22Rv1 (cell line): Measurements from ENCODE around the gene PCK2.
"Not testable (repeated sequence)": the region's sequence is repeated elsewhere in the genome, so short reads cannot be mapped to it uniquely, and the experiment has no call there.

Source experiments
- H3K27ac ChIP-seq: fragments of 450-650 bp; 2 replicates; pipeline ENCODE4 v1.5.1; 2017
- ZFX ChIP-seq: fragments of 450-650 bp; IDR thresholded peaks from 2 replicates; pipeline ENCODE4 v1.6.1; 2017; ENCODE audit warnings: antibody characterized with exemption, borderline replicate concordance
- TF ChIP-seq, protein P1 (sequence below): fragments of 450-650 bp; IDR thresholded peaks from 2 replicates; pipeline ENCODE4 v1.5.1; 2017; ENCODE audit warnings: mild to moderate bottlenecking

The PCK2 gene

DNA sequence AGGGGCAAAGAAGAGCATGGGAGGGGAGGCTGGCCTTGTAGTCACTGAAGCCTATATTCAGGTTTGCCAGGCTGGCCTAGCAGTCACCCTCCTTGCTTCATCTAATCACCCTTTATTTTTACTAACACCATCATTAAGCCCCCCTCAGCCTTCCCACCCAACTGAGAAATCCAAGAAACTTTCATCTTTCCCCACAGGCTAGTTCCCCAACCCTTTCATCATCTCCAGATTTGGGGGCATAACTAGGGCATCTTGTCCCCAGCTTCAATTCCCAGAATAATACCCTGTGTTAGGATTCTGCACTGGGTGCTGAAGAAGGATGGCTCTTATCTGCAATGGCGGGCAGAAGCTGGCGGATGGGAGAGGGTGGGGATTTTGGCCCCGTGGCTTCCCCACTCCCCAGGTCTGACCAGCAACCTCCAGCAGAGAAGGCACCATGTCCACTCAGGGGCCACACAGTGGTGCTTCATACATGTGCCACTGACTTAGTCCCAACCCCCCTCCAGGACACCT is 6.9 kb downstream of the PCK2 start:
- TF ChIP-seq ZFX = no peak
- TF ChIP-seq, protein P1, sequence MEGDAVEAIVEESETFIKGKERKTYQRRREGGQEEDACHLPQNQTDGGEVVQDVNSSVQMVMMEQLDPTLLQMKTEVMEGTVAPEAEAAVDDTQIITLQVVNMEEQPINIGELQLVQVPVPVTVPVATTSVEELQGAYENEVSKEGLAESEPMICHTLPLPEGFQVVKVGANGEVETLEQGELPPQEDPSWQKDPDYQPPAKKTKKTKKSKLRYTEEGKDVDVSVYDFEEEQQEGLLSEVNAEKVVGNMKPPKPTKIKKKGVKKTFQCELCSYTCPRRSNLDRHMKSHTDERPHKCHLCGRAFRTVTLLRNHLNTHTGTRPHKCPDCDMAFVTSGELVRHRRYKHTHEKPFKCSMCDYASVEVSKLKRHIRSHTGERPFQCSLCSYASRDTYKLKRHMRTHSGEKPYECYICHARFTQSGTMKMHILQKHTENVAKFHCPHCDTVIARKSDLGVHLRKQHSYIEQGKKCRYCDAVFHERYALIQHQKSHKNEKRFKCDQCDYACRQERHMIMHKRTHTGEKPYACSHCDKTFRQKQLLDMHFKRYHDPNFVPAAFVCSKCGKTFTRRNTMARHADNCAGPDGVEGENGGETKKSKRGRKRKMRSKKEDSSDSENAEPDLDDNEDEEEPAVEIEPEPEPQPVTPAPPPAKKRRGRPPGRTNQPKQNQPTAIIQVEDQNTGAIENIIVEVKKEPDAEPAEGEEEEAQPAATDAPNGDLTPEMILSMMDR = no peak
- H3K27ac ChIP-seq = no peak overlapping the region

DNA sequence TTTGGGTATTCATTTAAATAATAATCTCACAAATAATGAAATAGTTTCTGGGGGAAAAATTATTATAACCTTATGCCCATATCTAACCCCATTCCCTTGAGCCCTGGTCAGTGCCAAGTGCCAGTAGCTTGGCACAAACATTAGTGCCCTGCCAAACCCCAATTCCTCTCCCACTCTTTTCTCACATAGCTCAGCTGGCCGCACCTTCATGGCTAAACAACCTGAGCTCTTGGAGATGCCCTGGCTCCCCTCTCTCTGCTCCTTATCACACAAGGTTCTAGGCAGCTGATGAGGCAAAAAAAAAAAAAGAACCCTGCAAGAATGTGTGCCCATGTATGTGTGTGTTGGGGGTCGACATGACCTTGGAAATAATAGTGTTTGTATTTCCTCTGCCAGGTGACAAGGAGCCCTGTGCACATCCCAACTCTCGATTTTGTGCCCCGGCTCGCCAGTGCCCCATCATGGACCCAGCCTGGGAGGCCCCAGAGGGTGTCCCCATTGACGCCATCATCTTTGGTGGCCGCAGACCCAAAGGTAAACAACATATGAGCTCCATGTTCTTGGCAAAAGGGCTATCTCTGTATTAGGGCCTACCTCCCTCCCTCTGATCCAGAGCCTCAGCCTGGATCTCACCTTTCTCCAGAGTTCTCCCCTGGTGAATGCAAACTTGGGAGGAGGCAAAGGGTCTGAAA is 8.4 kb downstream of the PCK2 start:
- no peak overlapping the region for H3K27ac ChIP-seq
- no peak for TF ChIP-seq ZFX
- TF ChIP-seq, protein P1 = no peak

DNA sequence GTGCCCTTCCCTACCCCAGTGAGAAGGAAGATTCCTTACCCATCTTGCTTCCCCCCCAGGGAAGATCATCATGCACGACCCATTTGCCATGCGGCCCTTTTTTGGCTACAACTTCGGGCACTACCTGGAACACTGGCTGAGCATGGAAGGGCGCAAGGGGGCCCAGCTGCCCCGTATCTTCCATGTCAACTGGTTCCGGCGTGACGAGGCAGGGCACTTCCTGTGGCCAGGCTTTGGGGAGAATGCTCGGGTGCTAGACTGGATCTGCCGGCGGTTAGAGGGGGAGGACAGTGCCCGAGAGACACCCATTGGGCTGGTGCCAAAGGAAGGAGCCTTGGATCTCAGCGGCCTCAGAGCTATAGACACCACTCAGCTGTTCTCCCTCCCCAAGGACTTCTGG is 9.3 kb downstream of the PCK2 start:
- no peak overlapping the region for H3K27ac ChIP-seq
- TF ChIP-seq, protein P1 = no peak
- TF ChIP-seq ZFX = no peak

DNA sequence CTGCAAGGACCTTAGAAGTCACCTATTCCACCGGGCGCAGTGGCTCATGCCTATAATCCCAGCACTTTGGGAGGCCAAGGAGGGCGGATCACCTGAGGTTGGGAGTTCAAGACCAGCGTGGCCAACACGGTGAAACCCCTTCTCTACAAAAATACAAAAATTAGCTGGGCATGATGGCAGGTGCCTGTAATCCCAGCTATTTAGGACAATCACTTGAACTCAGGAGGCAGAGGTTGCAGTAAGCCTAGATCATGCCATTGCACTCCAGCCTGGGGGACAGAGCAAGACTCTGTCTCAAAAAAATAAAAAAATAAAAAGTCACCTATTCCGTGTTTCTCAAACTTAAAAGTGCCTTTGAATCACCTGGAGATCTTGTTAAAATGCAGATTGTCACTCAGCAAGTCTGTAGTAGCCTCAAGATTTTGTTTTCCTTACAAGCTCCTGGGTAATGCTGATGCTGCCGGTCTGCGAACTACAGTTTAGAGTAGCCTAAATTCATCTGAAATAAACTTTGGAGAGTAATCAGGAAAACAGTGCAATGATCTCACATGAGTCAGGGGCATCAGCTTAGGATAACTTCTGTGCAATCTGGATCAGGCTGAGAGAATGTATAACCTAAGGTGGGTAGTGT is 11.6 kb downstream of the PCK2 start:
- not testable (repeated sequence) for H3K27ac ChIP-seq

DNA sequence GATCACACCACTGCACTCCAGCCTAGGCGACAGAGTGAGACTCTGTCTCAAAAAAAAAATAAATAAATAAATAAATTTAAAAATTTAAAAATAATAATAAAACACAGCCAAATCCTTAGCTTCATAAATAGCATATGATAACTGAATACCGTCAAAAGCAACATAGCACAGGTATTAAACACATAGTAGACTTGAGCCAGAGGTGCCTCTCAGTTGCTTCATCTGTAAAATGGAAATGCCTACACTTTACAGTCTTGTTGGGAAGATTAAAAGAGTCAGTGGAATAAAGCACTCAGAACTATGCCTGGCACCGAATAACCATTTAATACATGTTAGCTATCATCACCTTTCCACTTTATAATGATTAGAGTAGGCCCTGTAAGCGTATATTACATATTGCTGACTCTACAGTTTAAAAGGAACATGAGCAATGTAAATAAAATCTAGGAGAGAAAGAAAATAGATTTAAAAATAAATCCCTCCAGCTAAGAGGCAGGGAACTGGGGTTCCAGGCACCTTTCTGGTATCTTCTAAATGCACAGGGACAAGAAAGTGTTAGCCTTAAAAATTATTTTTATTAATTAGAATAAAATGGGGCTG is 12.7 kb downstream of the PCK2 start:
- no peak for TF ChIP-seq ZFX
- TF ChIP-seq, protein P1 = no peak
- no peak overlapping the region for H3K27ac ChIP-seq

DNA sequence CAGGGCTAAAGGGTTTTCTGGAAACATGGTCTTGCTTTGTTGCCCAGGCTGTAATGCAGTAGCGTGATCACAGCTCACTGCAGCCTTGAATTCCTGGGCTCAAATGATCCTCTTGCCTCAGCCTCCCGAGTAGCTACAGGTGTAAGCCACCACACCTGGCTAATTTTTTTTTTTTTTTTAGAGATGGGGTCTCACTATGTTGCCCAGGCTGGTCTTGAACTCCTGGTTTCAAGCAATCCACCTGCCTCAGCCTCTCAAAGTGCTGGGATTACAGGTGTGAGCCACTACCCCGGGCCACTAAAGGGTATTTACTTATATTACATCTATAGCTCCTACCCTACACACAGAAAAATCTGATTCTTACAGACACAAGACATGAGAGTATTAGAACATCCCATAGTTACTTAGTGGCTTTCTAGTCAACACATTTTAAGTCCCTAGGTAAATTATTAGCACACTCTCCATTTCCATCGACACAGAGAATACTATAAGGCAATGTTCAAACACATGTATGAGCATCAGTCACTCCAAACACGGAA is 14.3 kb downstream of the PCK2 start:
- no peak for TF ChIP-seq ZFX
- TF ChIP-seq, protein P1 = no peak
- peak overlapping the region; percentile 33; the same call in 1 of the 2 replicates for H3K27ac ChIP-seq

DNA sequence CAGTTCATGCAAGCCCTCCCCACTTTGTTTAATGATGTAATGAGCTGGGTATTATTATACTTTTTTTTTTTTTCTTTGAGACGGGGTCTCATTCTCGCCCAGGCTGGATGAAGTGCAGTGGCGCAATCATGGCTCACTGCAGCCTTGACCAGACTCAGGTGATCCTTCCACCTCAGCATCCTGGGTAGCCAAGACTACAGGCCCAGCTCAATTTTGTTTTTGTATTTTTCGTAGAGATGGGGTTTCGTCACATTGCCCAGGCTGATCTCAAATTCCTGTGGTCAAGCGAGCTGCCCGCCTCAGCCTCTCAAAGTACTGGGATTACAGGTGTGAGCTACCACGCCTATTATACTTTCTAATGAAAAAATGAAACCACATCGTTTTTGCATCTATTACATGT is 15.9 kb downstream of the PCK2 start:
- no peak overlapping the region for H3K27ac ChIP-seq
- TF ChIP-seq ZFX = no peak
- TF ChIP-seq, protein P1 = no peak
